Caco-2 (cell line): ENCODE data around the gene FOXO3. TPM values are rescaled to one million over a fixed set of nuclear protein-coding genes. Genes with fewer than 3 reads are reported as not detected.
A peak's percentile ranks its signal among the peaks of the same experiment; 100 is the strongest.

Experiments used
- Bru-seq: library from RNA; stranded (reverse); fragments of 400-500 nt; gene quantifications from one replicate; lab custom pipeline; 2021; lab: Mats Ljungman, UMichigan
- BruChase-seq, 2 experiments: library from RNA; stranded (reverse); fragments of 400-500 nt; gene quantifications; one replicate each; lab custom pipeline; 2021; lab: Mats Ljungman, UMichigan
- BruUV-seq: library from RNA; stranded (reverse); fragments of 400-500 nt; replicated peaks from 2 replicates; lab custom pipeline; 2021; lab: Mats Ljungman, UMichigan
- CTCF ChIA-PET: fragments of 300-600 bp; sonication (Branson Sonifier 250); formaldehyde crosslinking; loops from one replicate; lab custom pipeline; 2022; ENCODE audit warnings: antibody characterized with exemption; lab: Charles Lee
- POLR2A ChIA-PET: fragments of 300-600 bp; sonication (Branson Sonifier 250); formaldehyde crosslinking; loops from one replicate; lab custom pipeline; 2022; ENCODE audit warnings: antibody characterized with exemption; lab: Charles Lee
- DNase-seq, 2 experiments: peaks; one replicate each; pipeline versions ENCODE4 v3.0.0 to v3.0.0-alpha.2; 2020 to 2022
- H3K27me3 ChIP-seq: replicated peaks from 2 replicates; pipeline ENCODE4 v1.6.0; 2011; ENCODE audit warnings: low read length; ENCODE audit not compliant: control insufficient read depth, insufficient read depth
- H3K36me3 ChIP-seq: 2 replicates; pipeline ENCODE4 v1.5.1; 2011; ENCODE audit warnings: low read length; ENCODE audit not compliant: control insufficient read depth, insufficient read depth
- H3K4me1 ChIP-seq: fragments of 250-450 bp; sonication (Bioruptor Pico); 2 replicates; pipeline ENCODE4 v1.5.1; 2020; ENCODE audit warnings: mild to moderate bottlenecking
- H3K4me3 ChIP-seq: 2 replicates; pipeline ENCODE4 v1.5.1; 2011; ENCODE audit warnings: low read depth, mild to moderate bottlenecking, control low read depth, low read length
- H3K9me3 ChIP-seq: fragments of 250-450 bp; sonication (Bioruptor Pico); 2 replicates; pipeline ENCODE4 v1.5.1; 2020; ENCODE audit warnings: mild to moderate bottlenecking, moderate library complexity
- H3K27ac Mint-ChIP-seq: one replicate; pipeline ENCODE4 v1.8.0; 2022; ENCODE audit warnings: mixed read lengths; ENCODE audit not compliant: unreplicated experiment
- H3K27me3 Mint-ChIP-seq: one replicate; pipeline ENCODE4 v1.8.0; 2022; ENCODE audit warnings: mixed read lengths; ENCODE audit not compliant: insufficient read depth, unreplicated experiment
- H3K36me3 Mint-ChIP-seq: one replicate; pipeline ENCODE4 v1.8.0; 2022; ENCODE audit warnings: mild to moderate bottlenecking, mixed read lengths; ENCODE audit not compliant: insufficient read depth, unreplicated experiment
- H3K4me1 Mint-ChIP-seq: one replicate; pipeline ENCODE4 v1.8.0; 2022; ENCODE audit warnings: low read depth, mixed read lengths; ENCODE audit not compliant: unreplicated experiment
- H3K4me3 Mint-ChIP-seq: one replicate; pipeline ENCODE4 v1.8.0; 2022; ENCODE audit warnings: mild to moderate bottlenecking, moderate library complexity, mixed read lengths; ENCODE audit not compliant: unreplicated experiment
- H3K9me3 Mint-ChIP-seq: one replicate; pipeline ENCODE4 v1.8.0; 2022; ENCODE audit warnings: mixed read lengths; ENCODE audit not compliant: unreplicated experiment
- intact Hi-C: fragments of 100-400 bp; cut with micrococcal nuclease; formaldehyde crosslinking; loops from one replicate; pipeline ENCODE4 v1.10.0; 2022; ENCODE audit not compliant: unreplicated experiment
- long read RNA-seq: library from polyadenylated mRNA; stranded (forward); transcript quantifications from one replicate; pipeline ENCODE4 v2.0.0, GENCODE V29; 2022
- total RNA-seq: library from RNA; stranded (reverse); gene quantifications from 2 replicates; pipeline ENCODE4 v1.2.3, GENCODE V29; 2022
- TF ChIP-seq, protein P1 (sequence below), 2 experiments: fragments of 200-600 bp in 1 of 2; IDR thresholded peaks; 1 replicate in 1 of 2; 2 replicates in 1 of 2; pipeline versions ENCODE4 v1.5.1 to v1.8.0; 2011 to 2022; ENCODE audit warnings: antibody characterized with exemption in 1 of 2, control low read depth in 1 of 2, inconsistent platforms in 1 of 2, low read depth in 1 of 2, low read length in 1 of 2, mild to moderate bottlenecking in 1 of 2, moderate library complexity in 1 of 2; ENCODE audit not compliant: insufficient read depth in 1 of 2, severe bottlenecking in 1 of 2, unreplicated experiment in 1 of 2

The FOXO3 gene
- total RNA-seq (34.3 and 34.5 TPM in 2 replicates), Bru-seq, nascent RNA (percentile 94 among the genes with signal in this experiment), BruChase-seq, experiment 1, labeled RNA remaining after a 2-hour chase (percentile 88 among the genes with signal in this experiment), BruChase-seq, experiment 2, labeled RNA remaining after a 6-hour chase (percentile 83 among the genes with signal in this experiment)
- long read RNA-seq, full-length matches to known transcripts, result 23 of 55 reads
- long read RNA-seq, partial matches to known transcripts, result 10 of 55 reads
- long read RNA-seq, other reads (novel, unspliced or antisense), result 22 of 55 reads

GRCh38 chr6:108560463-108561308 is at the start of gene FOXO3:
Gene FOXO3, plus strand, starts transcription at chr6:108560917. Its CDS starts 292 bp downstream, at chr6:108561209.
- TF ChIP-seq, protein P1, sequence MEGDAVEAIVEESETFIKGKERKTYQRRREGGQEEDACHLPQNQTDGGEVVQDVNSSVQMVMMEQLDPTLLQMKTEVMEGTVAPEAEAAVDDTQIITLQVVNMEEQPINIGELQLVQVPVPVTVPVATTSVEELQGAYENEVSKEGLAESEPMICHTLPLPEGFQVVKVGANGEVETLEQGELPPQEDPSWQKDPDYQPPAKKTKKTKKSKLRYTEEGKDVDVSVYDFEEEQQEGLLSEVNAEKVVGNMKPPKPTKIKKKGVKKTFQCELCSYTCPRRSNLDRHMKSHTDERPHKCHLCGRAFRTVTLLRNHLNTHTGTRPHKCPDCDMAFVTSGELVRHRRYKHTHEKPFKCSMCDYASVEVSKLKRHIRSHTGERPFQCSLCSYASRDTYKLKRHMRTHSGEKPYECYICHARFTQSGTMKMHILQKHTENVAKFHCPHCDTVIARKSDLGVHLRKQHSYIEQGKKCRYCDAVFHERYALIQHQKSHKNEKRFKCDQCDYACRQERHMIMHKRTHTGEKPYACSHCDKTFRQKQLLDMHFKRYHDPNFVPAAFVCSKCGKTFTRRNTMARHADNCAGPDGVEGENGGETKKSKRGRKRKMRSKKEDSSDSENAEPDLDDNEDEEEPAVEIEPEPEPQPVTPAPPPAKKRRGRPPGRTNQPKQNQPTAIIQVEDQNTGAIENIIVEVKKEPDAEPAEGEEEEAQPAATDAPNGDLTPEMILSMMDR (IDR thresholded peaks at IDR 0.05; ENCODE audit: insufficient read depth in 1 of 2, low read depth in 1 of 2, low read length in 1 of 2, severe bottlenecking in 1 of 2, unreplicated experiment in 1 of 2), result no peak
- H3K27me3 ChIP-seq, result no peaks in the 10 kb centered on the region
- no peaks in the 10 kb centered on the region for H3K27me3 Mint-ChIP-seq
- ChIA-PET POLR2A (interaction anchor here (0.5 to 1.0 kb wide), 9 partner anchors 68 to 602 kb away, joined by 3 to 5 read pairs (median 3); partner anchors contain the start of genes ARMC2 and SESN1), CTCF (interaction anchor here (0.6 to 1.6 kb wide), 4 partner anchors 33 to 533 kb away, joined by 3 to 5 read pairs (median 3); no protein-coding TSS in a partner anchor)
- peak within 1 kb of the TSS; percentile 92 for H3K27ac Mint-ChIP-seq
- peaks cover 2% of the 10 kb centered on the region; the same call in 1 of the 2 replicates for H3K36me3 ChIP-seq
- H3K4me1 ChIP-seq, result peaks cover 20% of the 10 kb centered on the region
- peak within 1 kb of the TSS; percentile 95 for H3K4me3 Mint-ChIP-seq
- peak within 1 kb of the TSS; percentile 77 for H3K4me3 ChIP-seq
- intact Hi-C loops, result loop anchor here (5.0 kb wide), 1 partner anchor 97 kb away; no protein-coding TSS in a partner anchor
- peaks cover 34% of the 10 kb centered on the region for H3K4me1 Mint-ChIP-seq
- H3K9me3 Mint-ChIP-seq, result no peaks in the 10 kb centered on the region
- no peaks in the 10 kb centered on the region for H3K9me3 ChIP-seq
- peaks cover 37% of the 10 kb centered on the region for H3K36me3 Mint-ChIP-seq
- no TSS peak for BruUV-seq
- peak; percentile 90 to 93 for DNase-seq

GRCh38 chr6:108518714-108519576 is 41.8 kb upstream of the FOXO3 start:
- no TSS peak for BruUV-seq

More at GRCh38 chr6:108518714-108519576, 41.8 kb upstream of the FOXO3 start:
- H3K9me3 ChIP-seq, result no peaks in the 10 kb centered on the region
- H3K9me3 Mint-ChIP-seq, result no peaks in the 10 kb centered on the region
- H3K4me1 Mint-ChIP-seq, result no peaks in the 10 kb centered on the region
- H3K27me3 ChIP-seq, result no peaks in the 10 kb centered on the region
- H3K27ac Mint-ChIP-seq, result no peak overlapping the region
- intact Hi-C loops, result no loop called here
- DNase-seq, result peak in 1 of 2 experiments; percentile 49
- ChIA-PET CTCF (interaction anchor here (0.8 kb wide), 1 partner anchor 11 kb away, joined by 3 read pairs; no protein-coding TSS in a partner anchor), POLR2A (no interaction called here)
- H3K4me3 Mint-ChIP-seq, result no peak overlapping the region
- no peaks in the 10 kb centered on the region for H3K36me3 ChIP-seq
- no peak overlapping the region for H3K4me3 ChIP-seq
- TF ChIP-seq, protein P1 (IDR thresholded peaks at IDR 0.05; ENCODE audit: insufficient read depth in 1 of 2, low read depth in 1 of 2, low read length in 1 of 2, severe bottlenecking in 1 of 2, unreplicated experiment in 1 of 2), result peak; percentile 49 to 61
- no peaks in the 10 kb centered on the region for H3K4me1 ChIP-seq
- H3K36me3 Mint-ChIP-seq, result no peaks in the 10 kb centered on the region
- H3K27me3 Mint-ChIP-seq, result no peaks in the 10 kb centered on the region
